ENCODE data around the gene CGA.
"Not testable (repeated sequence)": the region's sequence is repeated elsewhere in the genome, so short reads cannot be mapped to it uniquely, and the experiment has no call there.

The CGA gene

DNA sequence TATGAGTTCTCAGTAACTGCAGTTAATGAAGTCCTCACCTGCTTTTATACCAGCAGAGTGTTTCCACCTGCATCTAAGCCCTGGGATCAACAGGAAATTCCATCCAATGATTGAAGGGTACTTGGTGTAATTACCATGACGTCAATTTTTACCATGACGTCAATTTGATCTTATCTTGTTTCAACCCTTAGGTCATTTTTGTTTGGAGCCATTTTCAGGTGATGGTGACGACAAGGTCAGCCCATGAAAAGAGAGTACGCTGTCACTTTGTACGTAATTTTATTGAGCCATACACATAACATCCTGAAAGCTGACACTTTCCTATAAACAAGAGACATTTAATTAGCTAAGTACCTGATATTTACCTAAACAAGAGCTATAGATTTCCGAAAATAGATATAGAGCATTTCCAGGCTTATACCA is at the start of gene CGA:
TSS of gene CGA (minus strand) at position 20 of the 423 bp plus-strand sequence. CDS start 6,906 bp downstream, outside the sequence.
- no peak for DNase-seq (ENCODE audit: low read depth in 3 of 3)

DNA sequence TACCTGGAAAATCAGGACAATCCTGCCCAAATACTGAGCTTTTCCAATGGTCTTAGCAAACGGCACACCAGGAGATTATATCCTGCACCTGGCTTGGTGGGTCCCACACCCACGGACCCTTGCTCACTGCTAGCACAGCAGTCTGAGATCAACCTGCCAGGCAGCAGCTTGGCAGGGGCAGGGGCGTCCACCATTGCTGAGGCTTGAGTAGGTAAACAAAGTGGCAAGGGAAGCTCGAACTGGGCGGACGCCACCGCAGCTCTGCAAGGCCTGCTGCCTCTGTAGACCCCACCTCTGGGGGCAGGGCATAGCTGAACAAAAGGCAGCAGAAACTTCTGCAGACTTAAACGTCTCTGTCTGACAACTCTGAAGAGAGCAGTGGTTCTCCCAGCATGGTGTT is 45.0 kb upstream of the CGA start:
- not testable (repeated sequence) for DNase-seq (ENCODE audit: low read depth in 3 of 3)

DNA sequence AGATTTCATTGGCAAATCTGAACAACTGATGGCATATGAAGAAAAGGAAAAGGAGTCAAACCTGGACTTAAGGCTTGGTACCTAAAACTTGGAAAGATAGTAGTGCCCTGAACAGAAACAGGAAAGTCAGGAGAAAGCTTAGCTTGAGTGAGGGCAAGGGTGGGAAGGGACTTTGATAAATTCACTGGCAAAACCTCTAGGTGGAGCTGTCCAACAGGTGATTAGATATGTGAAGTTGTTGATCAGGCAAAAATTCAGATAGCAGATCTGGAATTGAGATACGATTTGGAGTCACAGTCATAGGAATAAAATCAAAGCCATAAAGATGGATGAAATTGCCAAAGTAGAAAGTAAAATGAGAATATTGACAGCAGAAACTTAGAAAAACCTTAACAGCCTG is 44.3 kb upstream of the CGA start:
- peak in 2 of 3 experiments; percentile 13 to 58 for DNase-seq (ENCODE audit: low read depth in 3 of 3)

DNA sequence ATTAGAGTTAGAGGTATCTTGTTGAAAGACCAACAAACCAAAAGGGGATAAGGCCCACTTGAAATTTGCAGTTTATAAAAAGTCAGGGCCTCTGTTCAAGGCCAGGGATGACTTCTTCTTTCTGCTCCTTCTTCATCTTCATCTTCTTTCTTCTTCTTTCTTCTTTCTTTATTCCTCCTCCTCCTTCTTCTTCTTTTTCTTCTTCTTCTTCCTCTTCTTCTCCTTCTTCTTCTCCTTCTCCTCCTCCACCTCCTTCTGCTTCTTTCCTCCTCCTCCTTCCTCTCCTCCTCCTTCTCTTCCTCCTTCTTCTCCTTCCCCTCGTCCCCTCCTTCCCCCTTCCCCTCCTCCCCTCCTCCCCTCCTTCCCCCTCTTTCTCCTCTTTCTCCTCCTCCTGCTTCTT is 42.1 kb upstream of the CGA start:
- DNase-seq (ENCODE audit: low read depth in 3 of 3), result no peak

DNA sequence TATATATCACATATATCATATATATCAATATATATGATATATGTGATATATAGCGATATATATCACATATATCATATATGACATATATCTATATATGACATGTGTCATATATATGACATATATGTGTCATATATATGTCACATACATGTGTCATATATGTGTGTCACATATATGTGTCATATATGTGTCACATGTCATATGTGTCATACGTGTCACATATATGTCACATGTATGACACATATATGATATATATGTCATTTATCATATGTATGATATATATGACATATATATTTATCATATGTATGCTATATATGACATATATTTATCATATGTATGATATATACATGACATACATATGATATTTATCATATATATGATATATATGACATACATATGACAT is 32.8 kb upstream of the CGA start:
- no peak for DNase-seq (ENCODE audit: low read depth in 3 of 3)

DNA sequence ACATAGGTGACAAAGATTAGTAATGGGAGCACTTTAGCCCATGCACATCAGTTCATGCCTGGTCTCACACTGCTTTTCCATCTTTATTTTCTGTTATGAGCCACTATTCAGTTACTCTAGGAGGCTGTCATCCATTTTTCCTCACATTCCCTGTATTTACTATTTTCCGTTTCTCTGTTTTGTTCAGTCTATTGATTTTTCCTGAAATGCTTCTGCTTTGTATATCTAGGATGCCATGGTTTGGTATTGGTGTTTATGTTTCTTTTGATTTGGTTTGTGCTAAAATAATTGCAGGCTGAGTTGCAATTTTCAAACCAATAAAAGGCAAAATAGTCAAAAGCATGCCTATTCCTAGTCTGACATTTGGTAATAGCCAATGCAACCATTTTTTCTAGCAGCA is 31.6 kb upstream of the CGA start:
- no peak for DNase-seq (ENCODE audit: low read depth in 3 of 3)

DNA sequence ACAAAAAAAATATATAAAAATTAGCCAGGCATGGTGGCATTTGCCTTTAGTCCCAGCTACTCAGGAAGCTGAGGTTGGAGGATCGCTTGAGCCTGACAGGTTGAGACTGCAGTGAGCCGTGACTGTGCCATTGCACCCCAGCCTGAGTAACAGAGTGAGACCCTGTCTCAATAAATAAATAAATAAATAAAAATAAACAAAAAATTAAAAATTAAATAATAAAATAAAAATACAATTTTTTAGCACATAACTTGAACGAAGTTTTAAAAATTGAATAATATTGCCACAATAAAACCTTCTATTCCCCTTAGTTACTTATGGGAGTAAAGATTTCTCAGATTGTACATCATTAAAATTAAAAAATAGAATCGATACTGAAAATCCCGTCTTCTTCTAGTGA is 29.2 kb upstream of the CGA start:
- no peak for DNase-seq (ENCODE audit: low read depth in 3 of 3)

DNA sequence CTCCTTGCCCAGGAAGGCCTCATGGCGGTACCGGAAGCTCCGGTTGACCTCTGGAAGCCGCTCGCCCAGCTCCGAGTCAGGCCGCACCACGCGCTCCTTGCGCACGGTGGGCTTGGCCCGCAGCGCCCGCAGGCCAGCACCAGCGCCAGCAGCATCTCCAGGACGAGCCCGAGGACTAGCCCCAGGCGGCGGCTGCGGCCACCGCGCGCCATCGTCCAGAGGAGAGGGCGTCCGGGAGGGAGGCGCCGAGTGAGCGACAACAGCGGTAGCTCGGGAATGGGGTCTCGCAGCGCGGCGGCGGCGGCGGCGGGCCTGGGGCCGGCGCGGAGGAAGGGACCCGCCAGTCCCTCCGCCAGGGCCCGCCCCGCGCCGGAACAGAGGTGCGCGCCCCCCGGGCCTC is 27.6 kb upstream of the CGA start:
- no peak for DNase-seq (ENCODE audit: low read depth in 3 of 3)

DNA sequence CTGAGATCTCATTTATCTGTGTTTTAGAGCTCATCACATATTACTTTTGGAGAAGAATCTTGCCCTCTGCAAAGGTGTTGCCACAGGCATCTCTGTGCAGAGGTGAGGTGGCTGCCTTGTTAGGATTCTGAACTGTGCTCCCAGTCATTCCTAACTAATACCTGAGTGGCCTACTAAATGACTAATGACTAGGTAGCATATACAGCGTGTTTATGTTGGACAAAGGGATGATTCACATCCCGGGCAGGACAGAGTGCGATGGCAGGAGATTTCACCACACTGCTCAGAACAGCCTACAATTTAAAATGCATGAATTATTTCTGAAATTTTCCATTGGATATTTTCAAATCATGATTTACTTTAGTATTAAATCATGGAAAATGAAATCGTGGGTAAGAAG is 23.1 kb upstream of the CGA start:
- DNase-seq (ENCODE audit: low read depth in 3 of 3), result no peak

DNA sequence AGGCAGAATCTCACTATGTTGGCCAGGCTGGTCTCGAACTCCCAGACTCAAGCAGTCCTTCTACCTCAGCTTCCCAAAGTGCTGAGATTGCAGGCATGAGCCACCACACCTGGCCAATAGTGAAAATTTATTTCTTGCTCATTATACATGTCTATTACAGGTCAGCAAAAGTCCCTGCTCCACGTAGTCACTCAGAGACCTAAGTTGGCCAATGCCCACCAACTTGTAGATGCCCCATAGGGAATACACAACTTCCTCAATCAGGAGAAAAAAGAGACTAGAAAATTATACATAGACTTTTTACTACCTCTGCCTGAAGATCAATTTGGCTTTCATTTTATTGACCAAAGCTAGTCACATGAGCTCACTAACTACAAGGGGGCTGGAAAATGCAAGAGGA is 22.0 kb upstream of the CGA start:
- no peak for DNase-seq (ENCODE audit: low read depth in 3 of 3)

DNA sequence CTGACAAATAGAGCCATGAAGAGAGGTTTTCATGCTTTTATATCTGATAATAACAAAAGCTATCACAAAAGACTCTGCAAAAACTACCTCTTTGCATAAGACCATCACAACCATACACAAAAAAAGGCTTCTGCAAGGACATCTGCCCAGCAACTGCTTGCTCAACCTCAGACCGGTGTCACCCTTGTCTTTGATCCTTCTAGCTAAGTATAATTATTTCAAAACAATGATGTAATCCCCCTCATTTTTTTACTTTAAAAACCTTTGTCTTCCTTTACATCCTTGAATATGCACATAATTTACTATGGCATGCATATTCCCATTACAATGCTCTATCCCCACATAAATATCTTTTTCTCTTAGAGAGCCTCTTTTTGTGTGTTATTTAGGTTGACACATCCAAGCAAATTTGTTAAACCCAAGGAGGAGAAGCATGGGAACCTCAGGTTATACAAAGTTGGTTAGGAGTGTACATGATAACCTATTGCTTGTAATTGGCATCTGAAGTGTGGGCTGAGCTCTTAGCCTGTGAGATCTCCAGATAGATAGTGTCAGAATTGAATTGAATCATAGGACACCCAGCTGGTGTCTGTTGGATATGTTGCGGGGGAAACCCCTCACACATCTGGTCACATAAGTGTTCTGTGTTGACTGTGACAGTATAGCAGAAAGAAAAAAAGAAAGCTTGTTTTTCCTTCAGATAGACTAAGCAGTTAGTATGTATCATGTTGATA is 20.7 kb upstream of the CGA start:
- DNase-seq (ENCODE audit: low read depth in 3 of 3), result no peak

DNA sequence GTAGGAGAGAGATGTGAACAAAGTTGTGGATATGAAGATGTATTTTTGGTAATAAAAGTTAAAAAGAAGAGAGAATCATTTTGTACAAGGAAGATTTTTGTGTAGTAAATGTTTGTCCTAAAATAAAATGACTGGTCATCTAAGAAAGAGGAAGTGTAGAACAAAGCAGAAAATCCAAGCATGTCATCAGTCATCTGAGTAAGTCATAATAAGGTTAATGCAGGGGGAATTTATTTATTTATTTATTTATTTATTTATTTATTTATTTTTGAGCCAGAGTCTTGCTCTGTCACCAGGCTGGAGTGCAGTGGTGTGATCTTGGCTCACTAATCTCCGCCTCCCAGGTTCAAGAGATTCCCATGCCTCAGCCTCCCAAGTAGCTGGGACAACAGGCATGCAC is 15.7 kb upstream of the CGA start:
- DNase-seq (ENCODE audit: low read depth in 3 of 3), result no peak

DNA sequence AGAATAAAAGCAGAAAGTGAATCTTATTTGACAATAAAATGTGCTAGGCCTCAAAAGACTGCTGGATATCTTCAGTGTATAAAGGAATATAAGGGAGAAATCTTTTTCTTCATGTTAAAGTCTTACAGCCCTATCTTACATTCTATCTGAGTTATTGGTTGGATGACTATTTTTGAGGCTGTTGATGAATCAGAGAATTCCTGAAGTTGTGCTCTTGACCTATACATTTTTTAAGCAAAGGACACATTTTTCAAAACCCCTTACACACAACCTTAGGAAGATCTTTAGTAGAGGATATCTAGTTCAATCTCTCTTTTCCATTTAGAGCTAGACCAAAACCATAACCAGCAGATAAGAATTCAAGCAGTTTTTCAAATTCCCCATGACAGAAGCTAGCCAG is 10.9 kb upstream of the CGA start:
- no peak for DNase-seq (ENCODE audit: low read depth in 3 of 3)

DNA sequence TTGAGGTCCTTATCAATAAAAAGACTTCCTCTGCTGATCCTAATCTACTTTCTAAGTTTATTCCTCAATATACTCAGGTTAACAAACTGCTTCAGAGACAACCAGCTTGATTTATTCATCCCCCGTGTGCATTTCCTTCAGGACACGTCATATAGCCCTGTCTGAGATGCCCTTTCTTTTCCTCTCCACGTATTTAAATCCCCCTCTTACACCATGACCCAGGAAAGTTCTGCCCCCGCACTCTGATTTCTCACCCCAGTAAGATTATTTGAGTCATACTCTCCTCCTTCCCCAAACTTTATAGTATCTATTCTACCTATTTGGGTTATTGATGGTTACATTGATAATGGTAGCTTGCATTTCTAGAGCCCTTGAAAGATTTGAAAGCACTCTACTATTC is 9.8 kb upstream of the CGA start:
- DNase-seq (ENCODE audit: low read depth in 3 of 3), result no peak

DNA sequence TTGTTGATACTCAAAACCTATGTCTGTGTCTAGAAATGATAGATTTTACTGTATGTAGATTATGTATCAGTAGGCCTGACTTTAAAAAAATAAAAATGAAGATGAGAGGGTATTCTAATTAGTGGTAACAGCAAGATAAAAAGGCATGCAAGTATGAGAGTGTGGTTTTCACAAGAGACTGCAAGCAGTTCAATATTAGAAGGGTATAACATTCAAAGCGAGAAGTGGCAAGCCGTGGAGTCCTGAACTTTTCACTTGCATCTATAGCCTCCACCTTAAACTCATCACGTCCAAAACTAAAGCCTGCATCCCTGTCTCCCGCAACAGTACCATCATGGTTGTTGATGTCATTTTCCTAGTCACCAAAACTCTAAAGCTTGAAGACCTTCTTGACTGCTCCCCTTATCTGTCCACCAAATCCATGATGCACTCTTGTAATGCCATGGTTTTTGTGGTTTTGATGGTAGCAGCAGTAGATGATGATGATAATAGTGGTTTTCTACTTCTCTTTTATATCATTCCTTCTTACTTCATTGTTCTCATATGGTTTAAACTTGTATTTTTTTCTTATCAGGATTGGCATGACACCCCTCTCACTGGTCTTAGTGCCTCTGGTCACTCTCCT is 9.2 kb upstream of the CGA start:
- no peak for DNase-seq (ENCODE audit: low read depth in 3 of 3)

DNA sequence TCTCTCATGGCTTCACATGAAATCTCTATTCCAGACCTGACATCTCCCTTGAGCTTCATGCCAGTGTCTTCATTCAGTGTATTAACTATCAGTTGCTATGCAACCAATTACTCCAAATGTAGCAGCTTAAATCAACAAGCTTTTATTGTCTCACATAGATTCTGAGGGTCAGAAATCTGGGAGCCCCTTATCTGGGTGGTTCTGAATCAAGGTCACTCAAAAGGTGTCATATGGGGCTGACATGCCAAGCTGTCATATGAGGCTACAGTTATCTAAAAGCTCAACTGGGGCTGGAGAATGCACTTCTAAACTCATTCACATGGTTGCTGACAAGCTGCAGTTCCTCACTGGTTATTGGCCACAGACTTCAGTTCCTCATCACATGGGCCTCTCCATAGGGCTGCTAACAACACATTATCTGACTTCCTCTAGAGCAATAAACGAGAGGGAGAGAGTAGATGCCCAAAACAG is 7.3 kb upstream of the CGA start:
- no peak for DNase-seq (ENCODE audit: low read depth in 3 of 3)

DNA sequence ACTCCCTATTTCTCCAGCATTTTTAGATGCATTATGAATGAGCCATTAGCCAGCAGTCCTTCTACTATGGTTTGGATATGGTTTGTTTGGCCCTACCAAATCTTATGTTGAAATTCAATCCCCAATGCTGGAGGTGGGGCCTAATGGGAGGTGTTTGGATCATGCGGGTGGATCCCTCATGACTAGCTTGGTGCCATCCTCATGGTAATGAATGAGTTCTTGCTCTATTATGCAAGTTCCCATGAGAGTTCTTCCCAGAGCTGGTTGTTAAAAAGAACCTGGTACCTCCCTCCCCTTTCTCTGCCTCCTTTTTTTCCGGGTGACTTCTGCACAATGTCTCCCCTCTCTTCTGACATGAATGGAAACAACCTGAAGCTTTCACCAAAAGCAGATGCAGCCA is 6.2 kb upstream of the CGA start:
- no peak for DNase-seq (ENCODE audit: low read depth in 3 of 3)

DNA sequence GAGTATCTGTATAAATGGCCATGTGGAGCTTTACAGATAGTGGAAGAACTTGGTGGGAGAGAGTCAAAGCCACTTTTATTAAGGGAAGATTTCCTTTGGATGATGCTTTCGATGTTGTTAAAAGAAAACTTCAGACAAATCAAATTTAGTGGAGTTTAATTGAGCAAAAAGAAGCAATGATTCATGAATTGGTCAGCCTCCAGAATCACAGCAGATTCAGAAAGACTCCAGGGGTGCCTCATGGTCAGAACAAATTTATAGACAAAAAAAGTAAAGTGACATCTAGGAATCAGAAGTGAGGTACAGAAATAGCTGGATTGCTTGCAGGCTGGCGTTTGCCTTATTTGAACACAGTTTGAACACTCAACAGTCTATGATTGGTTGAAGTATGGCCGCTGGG is 5.3 kb upstream of the CGA start:
- DNase-seq (ENCODE audit: low read depth in 3 of 3), result no peak

DNA sequence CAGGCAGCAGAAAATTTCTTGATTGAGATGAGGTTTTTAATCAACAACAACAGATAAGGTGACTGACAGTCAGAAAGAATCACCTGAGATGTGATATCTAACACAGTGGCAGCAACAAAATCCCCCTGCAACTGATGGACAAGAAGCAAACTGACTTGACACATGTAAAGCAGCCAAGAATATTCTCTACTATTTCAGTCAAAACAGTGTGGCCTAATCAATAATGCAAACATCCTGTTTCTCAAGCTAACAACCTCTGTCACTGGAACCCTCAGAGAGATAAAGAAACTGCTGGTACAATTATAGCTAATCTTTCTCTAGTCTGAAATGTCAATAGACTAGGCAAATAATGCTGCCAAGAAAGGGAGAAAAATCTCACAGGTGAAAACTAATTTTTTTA is 4.6 kb upstream of the CGA start:
- DNase-seq (ENCODE audit: low read depth in 3 of 3), result no peak

DNA sequence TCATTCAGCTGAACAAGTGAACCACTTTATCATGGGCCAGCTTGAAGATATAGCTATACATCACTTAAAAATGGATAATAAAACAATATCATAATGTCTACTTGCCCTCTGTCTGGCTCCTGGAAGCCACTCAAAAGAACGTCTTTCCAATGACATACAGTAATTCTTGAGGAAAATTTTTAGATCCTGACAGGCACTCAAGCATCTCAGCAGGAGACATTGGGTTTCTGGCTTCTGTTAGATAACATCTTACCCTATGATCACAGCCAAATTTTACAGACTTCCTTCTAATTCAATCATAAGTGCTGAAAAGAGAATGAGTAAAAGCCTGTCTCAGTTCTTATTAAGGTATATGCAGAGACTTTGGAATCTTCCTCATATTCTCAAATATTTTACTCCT is 330 bp downstream of the CGA start:
- DNase-seq (ENCODE audit: low read depth in 3 of 3), result no peak

DNA sequence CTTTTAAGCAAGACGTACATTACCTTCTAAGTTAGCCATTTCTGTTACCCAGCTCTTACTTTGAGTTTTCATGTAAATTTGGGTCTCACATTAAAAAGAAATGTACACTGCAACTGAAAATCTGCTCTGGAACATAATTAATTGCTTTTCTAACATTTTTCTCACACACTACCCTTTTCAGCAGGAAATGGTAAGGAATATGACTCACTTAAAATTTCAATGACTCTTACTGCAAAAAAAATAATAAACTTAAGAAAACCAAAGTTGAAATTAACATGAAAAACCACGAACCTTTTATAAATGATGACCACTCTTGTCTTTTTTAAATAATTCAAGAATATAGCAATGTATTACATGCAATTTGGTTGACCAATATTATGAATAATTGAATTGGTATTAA is 1.3 kb downstream of the CGA start:
- no peak for DNase-seq (ENCODE audit: low read depth in 3 of 3)

DNA sequence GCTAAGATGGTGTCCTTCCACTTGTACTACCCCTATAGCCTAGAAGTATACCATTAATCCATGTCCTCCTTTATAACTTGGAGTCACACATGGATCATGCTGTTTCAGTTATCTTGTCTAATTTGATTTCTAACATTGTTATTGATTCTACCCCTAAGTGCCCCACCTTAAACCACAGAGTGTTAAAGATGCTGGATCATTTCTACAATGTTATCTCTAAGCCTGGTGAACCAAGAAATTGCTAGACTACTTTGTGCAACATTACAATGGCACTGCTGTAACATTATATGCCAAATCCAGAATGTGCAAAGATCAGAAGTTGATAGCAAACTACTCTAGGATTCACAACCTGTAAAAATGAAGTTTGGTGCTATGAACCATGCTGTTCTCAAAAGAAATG is 1.7 kb downstream of the CGA start:
- no peak for DNase-seq (ENCODE audit: low read depth in 3 of 3)

DNA sequence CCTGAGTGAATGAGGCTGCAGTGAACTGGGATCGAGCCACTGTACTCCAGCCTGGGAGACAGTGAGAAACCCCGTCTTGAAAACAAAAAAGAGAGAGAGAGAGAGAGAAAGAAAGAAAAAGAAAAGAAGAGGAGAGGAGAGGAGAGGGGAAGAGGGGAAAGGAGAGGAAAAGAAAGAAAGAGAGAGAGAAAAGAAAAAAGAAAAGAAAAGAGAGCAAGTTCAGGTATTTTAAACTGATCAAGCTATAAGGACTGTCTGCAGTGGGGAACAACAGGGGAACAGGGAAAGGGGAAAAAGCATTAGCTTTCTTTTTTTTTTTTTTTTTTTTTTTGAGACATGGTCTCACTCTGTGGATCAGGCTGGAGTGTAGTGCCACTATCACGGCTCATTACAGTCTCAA is 2.5 kb downstream of the CGA start:
- DNase-seq (ENCODE audit: low read depth in 3 of 3), result no peak

DNA sequence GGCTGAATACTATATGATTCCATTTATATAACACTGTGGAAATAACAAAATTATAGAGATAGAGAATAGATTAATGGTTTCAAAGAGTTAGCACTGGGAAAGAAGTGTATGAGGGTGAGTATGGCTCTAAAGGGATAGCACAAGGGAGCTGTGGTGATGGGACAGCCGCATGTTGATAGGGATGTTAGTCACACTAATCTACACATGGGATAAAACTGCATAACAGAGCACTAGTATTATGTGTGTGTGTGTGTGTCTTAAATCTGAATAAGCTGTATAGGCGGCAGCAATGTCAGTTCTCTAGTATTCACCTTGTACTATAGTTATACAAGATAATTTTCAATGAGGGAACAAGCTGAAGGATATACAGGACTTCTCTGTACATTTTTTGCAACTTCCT is 5.8 kb downstream of the CGA start:
- DNase-seq (ENCODE audit: low read depth in 3 of 3), result no peak

Measured in stimulated activated CD4-positive, alpha-beta T cell treated with anti-CD3 and anti-CD28 coated beads, TNF-alpha, amount 100 ng/mL, for 24 hours (primary cell).